Esophagus muscularis mucosa (tissue), 4 donors: Measurements from ENCODE around the gene VGLL1. TPM values are rescaled to one million over a fixed set of nuclear protein-coding genes. Genes with fewer than 3 reads are reported as not detected.

Experiments used
- DNase-seq: peaks from one replicate; pipeline ENCODE4 v3.0.0-alpha.2; 2017; ENCODE audit errors: extremely low spot score
- H3K27ac ChIP-seq, 4 donors: fragments of 200-600 bp; sonication (generic); replicated peaks in 1 of 4; 1 replicate in 3 of 4; 2 replicates in 1 of 4; pipeline ENCODE4 v1.5.1; 2016 to 2019; ENCODE audit warnings: mild to moderate bottlenecking in 1 of 4
- H3K27me3 ChIP-seq, 4 donors: fragments of 200-600 bp; sonication (generic); one replicate each; pipeline versions ENCODE4 v1.5.1 to v1.6.0; 2016 to 2019
- H3K36me3 ChIP-seq, 4 donors: fragments of 200-600 bp; sonication (generic); one replicate each; pipeline ENCODE4 v1.5.1; 2016 to 2019
- H3K4me1 ChIP-seq, 4 donors: fragments of 200-600 bp; sonication (generic); one replicate each; pipeline ENCODE4 v1.5.1; 2016 to 2019
- H3K4me3 ChIP-seq, 4 donors: fragments of 200-600 bp; sonication (generic); 1 replicate in 2 of 4; 2 replicates in 2 of 4; pipeline ENCODE4 v1.5.1; 2016 to 2019; ENCODE audit warnings: mild to moderate bottlenecking in 4 of 4, moderate library complexity in 1 of 4
- H3K9me3 ChIP-seq, 4 donors: fragments of 200-600 bp; sonication (generic); 1 replicate in 3 of 4; 2 replicates in 1 of 4; pipeline ENCODE4 v1.5.1; 2016 to 2019
- EP300 ChIP-seq: sonication (generic); formaldehyde crosslinking; IDR thresholded peaks from one replicate; pipeline ENCODE4 v1.6.1; 2017; ENCODE audit warnings: antibody characterized with exemption
- POLR2A ChIP-seq: fragments of 450-650 bp; IDR thresholded peaks from one replicate; pipeline ENCODE4 v1.6.1; 2017; ENCODE audit warnings: antibody characterized with exemption, moderate library complexity, mild to moderate bottlenecking, low read depth
- POLR2AphosphoS5 ChIP-seq, 2 donors: sonication (generic); formaldehyde crosslinking; IDR thresholded peaks; one replicate each; pipeline ENCODE4 v1.6.1; 2017; ENCODE audit warnings: antibody characterized with exemption in 2 of 2
- WGBS: methylation state at CpG from one replicate; pipeline ENCODE4 v1.1.5; 2018; 5-methylcytosine and 5-hydroxymethylcytosine counted together
- intact Hi-C: fragments of 100-400 bp; cut with DNase I; formaldehyde crosslinking; loops from one replicate; pipeline ENCODE4 v1.15.1; 2023
- total RNA-seq, 4 donors: library from RNA; depleted of rRNA; stranded (reverse); fragments of >200 nt; gene quantifications; one replicate each; pipeline versions ENCODE4 v1.1.0 to v1.2.1, GENCODE V29; 2016
- TF ChIP-seq, protein P1 (sequence below), 3 experiments: fragments of 200-600 bp in 2 of 3; fragments of 450-650 bp in 1 of 3; sonication (generic) in 2 of 3; IDR thresholded peaks; one replicate each; pipeline ENCODE4 v1.5.1; 2017 to 2019; ENCODE audit warnings: antibody characterized with exemption in 3 of 3, mild to moderate bottlenecking in 2 of 3, moderate library complexity in 1 of 3

The VGLL1 gene
- total RNA-seq, 4 donors from 2014 or later = not detected

DNA sequence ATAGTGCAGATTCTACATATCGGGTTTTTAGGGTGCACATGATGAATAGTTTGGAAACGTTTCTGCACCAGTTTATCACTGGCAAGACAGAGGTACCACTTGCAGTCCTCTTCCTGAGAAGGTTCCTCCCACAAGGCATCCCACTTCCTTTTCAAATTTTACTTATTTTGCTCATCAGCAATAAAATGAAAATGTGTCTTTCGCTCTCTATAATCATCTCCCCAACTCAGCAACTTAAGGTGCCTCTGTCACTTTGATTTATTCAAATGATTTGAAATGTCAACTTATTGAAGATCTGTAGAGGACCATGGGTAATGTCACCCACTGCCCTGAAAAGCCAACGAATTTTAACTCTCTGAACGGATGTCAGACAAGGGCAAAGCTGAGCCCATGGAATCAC, 53.2 kb downstream of the VGLL1 start:
- Histone ChIP-seq H3K4me3 (no peak overlapping the region), H3K27me3 (peaks cover 0 to 7% (median 0%) of the 10 kb centered on the region in 4 donors), H3K4me1 (no peaks in the 10 kb centered on the region), H3K36me3 (no peaks in the 10 kb centered on the region), H3K9me3 (no peaks in the 10 kb centered on the region), H3K27ac (no peak overlapping the region)
- DNase-seq = no peak
- WGBS = 79% methylated on average over 5 of the region's 5 CpGs
- intact Hi-C loops = no loop called here
- TF ChIP-seq POLR2AphosphoS5 (IDR thresholded peaks at IDR 0.05) (no peak), EP300 (no peak), POLR2A (no peak)
- TF ChIP-seq, protein P1, sequence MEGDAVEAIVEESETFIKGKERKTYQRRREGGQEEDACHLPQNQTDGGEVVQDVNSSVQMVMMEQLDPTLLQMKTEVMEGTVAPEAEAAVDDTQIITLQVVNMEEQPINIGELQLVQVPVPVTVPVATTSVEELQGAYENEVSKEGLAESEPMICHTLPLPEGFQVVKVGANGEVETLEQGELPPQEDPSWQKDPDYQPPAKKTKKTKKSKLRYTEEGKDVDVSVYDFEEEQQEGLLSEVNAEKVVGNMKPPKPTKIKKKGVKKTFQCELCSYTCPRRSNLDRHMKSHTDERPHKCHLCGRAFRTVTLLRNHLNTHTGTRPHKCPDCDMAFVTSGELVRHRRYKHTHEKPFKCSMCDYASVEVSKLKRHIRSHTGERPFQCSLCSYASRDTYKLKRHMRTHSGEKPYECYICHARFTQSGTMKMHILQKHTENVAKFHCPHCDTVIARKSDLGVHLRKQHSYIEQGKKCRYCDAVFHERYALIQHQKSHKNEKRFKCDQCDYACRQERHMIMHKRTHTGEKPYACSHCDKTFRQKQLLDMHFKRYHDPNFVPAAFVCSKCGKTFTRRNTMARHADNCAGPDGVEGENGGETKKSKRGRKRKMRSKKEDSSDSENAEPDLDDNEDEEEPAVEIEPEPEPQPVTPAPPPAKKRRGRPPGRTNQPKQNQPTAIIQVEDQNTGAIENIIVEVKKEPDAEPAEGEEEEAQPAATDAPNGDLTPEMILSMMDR (IDR thresholded peaks at IDR 0.05) = no peak

DNA sequence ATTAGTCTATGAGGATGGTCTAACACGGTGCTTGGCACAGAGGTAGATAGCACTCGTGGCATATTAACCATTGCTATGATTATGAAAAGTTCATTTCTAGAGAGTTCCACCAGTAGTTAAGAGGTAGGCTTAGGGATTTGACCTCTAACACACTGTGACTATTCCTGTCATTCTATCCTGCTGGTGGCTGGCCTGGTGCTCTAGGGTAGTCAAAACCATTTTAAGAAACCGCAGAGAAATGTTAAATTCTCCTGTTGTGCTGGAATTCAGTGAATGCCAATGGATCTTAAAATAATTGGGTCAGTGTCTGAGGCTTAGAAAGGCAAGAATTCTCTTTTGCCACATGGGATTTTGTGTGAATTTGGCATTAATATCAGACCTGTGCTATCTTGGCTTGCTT, 53.9 kb downstream of the VGLL1 start:
- no peak overlapping the region for H3K4me3 ChIP-seq
- H3K4me1 ChIP-seq = no peaks in the 10 kb centered on the region
- H3K27me3 ChIP-seq = peaks cover 0 to 7% (median 0%) of the 10 kb centered on the region in 4 donors
- TF ChIP-seq POLR2A (no peak), EP300 (no peak), POLR2AphosphoS5 (IDR thresholded peaks at IDR 0.05) (no peak)
- TF ChIP-seq, protein P1 (IDR thresholded peaks at IDR 0.05) = no peak
- H3K36me3 ChIP-seq = no peaks in the 10 kb centered on the region
- H3K9me3 ChIP-seq = no peaks in the 10 kb centered on the region
- H3K27ac ChIP-seq = no peak overlapping the region
- intact Hi-C loops = no loop called here
- 55% methylated on average over 3 of the region's 3 CpGs for WGBS
- DNase-seq = no peak

DNA sequence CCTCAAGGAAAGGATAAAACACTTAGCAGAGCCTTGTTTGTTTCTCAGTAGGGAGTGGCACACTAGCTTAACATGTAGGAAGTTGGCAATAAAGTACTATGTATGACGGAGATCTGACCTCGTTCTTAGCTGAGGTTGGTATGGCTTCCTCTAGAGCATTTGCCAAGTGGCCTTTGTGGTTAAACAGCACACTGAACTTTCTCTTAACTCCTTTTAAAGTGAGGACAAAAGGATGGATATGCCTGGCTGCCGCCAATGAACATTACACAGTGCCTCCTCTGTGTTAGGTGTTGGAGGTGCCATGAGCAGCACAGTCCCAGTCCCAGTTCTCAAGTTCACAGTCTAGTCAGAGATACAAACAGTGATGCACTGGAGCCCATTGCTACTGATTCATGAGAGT, 54.4 kb downstream of the VGLL1 start:
- 40% methylated on average over 2 of the region's 3 CpGs for WGBS
- TF ChIP-seq, protein P1 (IDR thresholded peaks at IDR 0.05) = no peak
- TF ChIP-seq POLR2A (no peak), POLR2AphosphoS5 (IDR thresholded peaks at IDR 0.05) (no peak), EP300 (no peak)
- intact Hi-C loops = no loop called here
- Histone ChIP-seq H3K4me3 (no peak overlapping the region), H3K27me3 (peaks cover 0 to 4% (median 0%) of the 10 kb centered on the region in 4 donors), H3K4me1 (no peaks in the 10 kb centered on the region), H3K9me3 (no peaks in the 10 kb centered on the region), H3K27ac (no peak overlapping the region), H3K36me3 (no peaks in the 10 kb centered on the region)
- no peak for DNase-seq

DNA sequence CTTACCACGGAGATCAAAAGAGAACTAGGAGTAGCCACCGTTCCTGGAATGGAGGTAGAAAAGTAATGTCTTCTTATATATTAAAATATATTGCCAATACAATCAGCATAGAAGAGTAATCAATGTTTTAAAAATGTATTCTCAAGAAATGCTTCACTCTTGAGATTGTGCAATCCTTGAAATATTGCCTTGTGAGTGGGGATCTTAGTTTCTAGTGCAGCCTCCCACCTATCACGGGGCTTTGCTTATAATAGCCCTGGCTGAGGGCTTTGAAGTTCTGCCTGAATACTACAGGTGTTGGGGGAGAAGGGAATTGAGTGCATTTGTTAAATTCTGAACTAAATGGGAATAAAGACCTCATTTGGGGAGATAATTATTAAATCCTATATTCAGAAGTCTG, 55.5 kb downstream of the VGLL1 start:
- Histone ChIP-seq H3K36me3 (no peaks in the 10 kb centered on the region), H3K9me3 (no peaks in the 10 kb centered on the region), H3K4me1 (no peaks in the 10 kb centered on the region), H3K27ac (no peak overlapping the region), H3K4me3 (no peak overlapping the region), H3K27me3 (no peaks in the 10 kb centered on the region)
- 65% methylated on average over 3 of the region's 3 CpGs for WGBS
- TF ChIP-seq, protein P1 (IDR thresholded peaks at IDR 0.05) = no peak
- no peak for TF ChIP-seq EP300
- no peak for DNase-seq
- intact Hi-C loops = no loop called here

DNA sequence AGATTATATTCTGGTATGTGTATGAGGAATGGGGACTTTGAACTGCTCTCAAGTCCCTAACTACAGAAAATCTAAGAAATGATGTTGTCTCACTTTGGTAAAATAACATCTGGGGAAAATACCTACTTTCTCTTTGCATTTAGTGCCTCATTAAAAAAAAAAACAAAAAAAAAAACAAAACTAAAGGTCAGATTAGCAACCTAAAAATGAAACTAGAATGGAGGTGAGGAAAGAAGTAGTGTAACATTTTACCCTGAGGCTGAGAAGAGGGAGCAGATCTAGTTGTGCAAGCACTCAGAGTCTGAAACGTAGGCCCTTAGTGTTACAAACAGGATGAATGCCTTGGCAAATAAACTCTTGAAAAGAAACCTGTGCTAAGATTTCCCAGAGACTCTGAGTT, 56.0 kb downstream of the VGLL1 start:
- WGBS = 51% methylated on average over 1 of the region's 1 CpG
- Histone ChIP-seq H3K4me1 (no peaks in the 10 kb centered on the region), H3K4me3 (no peak overlapping the region), H3K27ac (no peak overlapping the region), H3K9me3 (no peaks in the 10 kb centered on the region), H3K36me3 (no peaks in the 10 kb centered on the region), H3K27me3 (no peaks in the 10 kb centered on the region)
- DNase-seq = no peak
- TF ChIP-seq POLR2A = no peak
- TF ChIP-seq EP300 = no peak
- TF ChIP-seq, protein P1 (IDR thresholded peaks at IDR 0.05) = no peak
- no peak for TF ChIP-seq POLR2AphosphoS5 (IDR thresholded peaks at IDR 0.05)
- intact Hi-C loops = no loop called here
